Heart left ventricle (tissue), 16 donors: Measurements from ENCODE around the gene TPD52L1. TPM values are rescaled to one million over a fixed set of nuclear protein-coding genes. Genes with fewer than 3 reads are reported as not detected.
A peak's percentile ranks its signal among the peaks of the same experiment; 100 is the strongest.

Experiments
- ATAC-seq, 4 donors: fragments of 200-7000 bp; cut with Tn5 transposase; one replicate each; pipeline ENCODE4 v1.9.1; 2020 to 2022; ENCODE audit warnings: moderate library complexity in 4 of 4, mild to moderate bottlenecking in 3 of 4, moderate number of reproducible peaks in 1 of 4
- DNase-seq, 5 donors: peaks; one replicate each; pipeline ENCODE4 v3.0.0-alpha.2; 2020
- H3K27ac ChIP-seq, 12 donors: fragments of 200-600 bp; sonication (generic) in 4 of 12; one replicate each; pipeline versions ENCODE4 v1.5.0 to v1.8.0; 2016 to 2022; ENCODE audit warnings: mild to moderate bottlenecking in 2 of 12
- H3K27me3 ChIP-seq, 9 donors: fragments of 200-600 bp; sonication (generic) in 2 of 9; one replicate each; pipeline versions ENCODE4 v1.5.1 to v1.8.0; 2016 to 2022; ENCODE audit warnings: mild to moderate bottlenecking in 3 of 9
- H3K36me3 ChIP-seq, 9 donors: fragments of 200-600 bp; sonication (generic) in 2 of 9; one replicate each; pipeline versions ENCODE4 v1.5.0 to v1.8.0; 2018 to 2022; ENCODE audit warnings: mild to moderate bottlenecking in 2 of 9
- H3K4me1 ChIP-seq, 12 donors: fragments of 200-600 bp; sonication (generic) in 4 of 12; one replicate each; pipeline versions ENCODE4 v1.5.0 to v1.8.0; 2016 to 2022; ENCODE audit warnings: mild to moderate bottlenecking in 3 of 12
- H3K4me3 ChIP-seq, 12 donors: fragments of 200-600 bp; sonication (generic) in 4 of 12; one replicate each; pipeline versions ENCODE4 v1.5.0 to v1.8.0; 2017 to 2022; ENCODE audit warnings: mild to moderate bottlenecking in 9 of 12, moderate library complexity in 4 of 12
- H3K9me3 ChIP-seq, 12 donors: fragments of 200-600 bp; sonication (generic) in 4 of 12; one replicate each; pipeline versions ENCODE4 v1.5.0 to v1.8.0; 2016 to 2022; ENCODE audit warnings: mild to moderate bottlenecking in 1 of 12
- POLR2A ChIP-seq, 2 donors: fragments of 450-650 bp; IDR thresholded peaks; one replicate each; pipeline ENCODE4 v1.6.1; 2017; ENCODE audit warnings: antibody characterized with exemption in 2 of 2, mild to moderate bottlenecking in 2 of 2, moderate library complexity in 2 of 2
- WGBS, 4 donors: extraction: QIAGEN DNeasy Blood & Tissue Kit in 2 of 4; methylation state at CpG; one replicate each; pipeline versions ENCODE4 v1.1.5 to v1.1.7; 2013 to 2018; 5-methylcytosine and 5-hydroxymethylcytosine counted together
- intact Hi-C, 10 donors: fragments of 100-400 bp; cut with DNase I; formaldehyde crosslinking; loops; one replicate each; pipeline versions ENCODE4 v1.11.1 to v1.14.2; 2022
- polyA plus RNA-seq, 2 donors: library from polyadenylated mRNA; stranded (reverse); fragments of 200-250 nt; gene quantifications; one replicate each; pipeline ENCODE4 v1.2.3, GENCODE V29; 2013
- total RNA-seq, 9 donors: library from RNA; depleted of rRNA in 2 of 9; stranded (reverse); fragments of >200 nt in 2 of 9; fragmentation: NEBNext Ultra II Directional in 3 of 9; extraction: Animal tissue kit (Norgen Biotek cat#: 25700) in 3 of 9; gene quantifications; one replicate each; pipeline versions ENCODE4 v1.1.0 to v1.2.4, GENCODE V29; 2016 to 2023
- TF ChIP-seq, protein P1 (sequence below), 12 donors: fragments of 200-600 bp; sonication (generic) in 4 of 12; IDR thresholded peaks; one replicate each; pipeline versions ENCODE4 v1.5.0 to v1.8.0; 2018 to 2022; ENCODE audit warnings: antibody characterized with exemption in 12 of 12, mild to moderate bottlenecking in 5 of 12
- donor health status: ischemic (EF 13 %, LVEDD 7.1; RV severe dilation, severe dysfunction).
- donor health status: healthy with polysubstance abuse.
- donor health status: DM: no; HTN: yes; CAD: no.
- donor health status: DM: no; HTN: no; CAD: no.
- donor health status: ischemic (EF 25% LVEDD 6.9; RV normal size, moderate dysfunction).
- donor health status: ischemic (EF 25% LVEDD 5.7; RV mildly dilated, moderate dysfunction).
- donor health status: healthy.
- donor health status: DM: yes; HTN: yes; CAD: no.
- donor health status: ischemic (EF 35%, LVEDD 5.7; RV mildly dilated, moderate dysfunction).
- donor health status: nonischemic (EF 11% LVEDD 7.7; RV severe dilation, severe dysfunction).
- donor health status: DM: yes; HTN: yes; CAD: no.
- donor health status: PGD.
- donor health status: ischemic (EF 29% LVEDD 5.4; RV normal size, mild dysfunction).
- donor health status: nonischemic (EF 23%, LVEDD 6.1; RV moderate dilation, normal function).

Gene TPD52L1
- total and polyA plus RNA-seq, 11 donors: 13.0 to 146 (median 69.2) TPM

DNA sequence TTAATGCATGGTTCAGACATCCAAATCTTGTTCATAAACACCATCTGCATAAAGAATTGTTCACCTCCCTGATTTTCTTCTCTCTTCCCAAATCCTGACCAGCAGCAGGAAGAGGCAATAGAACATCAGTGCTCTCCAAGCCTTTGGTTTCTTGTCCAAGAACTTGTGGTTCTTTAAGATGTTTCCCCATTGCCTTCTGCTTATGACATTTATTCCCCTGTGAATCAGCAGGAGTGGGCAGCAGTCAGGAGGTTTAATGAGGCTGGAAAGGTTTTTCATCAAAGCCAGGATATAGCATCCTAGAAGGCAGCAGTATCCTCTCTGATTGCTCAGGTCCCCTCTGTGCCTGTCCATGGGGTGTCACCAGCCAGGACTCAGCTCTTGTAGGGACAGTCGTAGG is 142.9 kb downstream of the TPD52L1 start:
- Histone ChIP-seq H3K9me3 (no peaks in the 10 kb centered on the region), H3K36me3 (peaks cover 0 to 83% (median 64%) of the 10 kb centered on the region in 9 donors), H3K27me3 (no peaks in the 10 kb centered on the region), H3K4me1 (peaks cover 0 to 64% (median 39%) of the 10 kb centered on the region in 12 donors), H3K4me3 (no peak overlapping the region), H3K27ac (no peak overlapping the region)
- WGBS, 4 donors: 81 to 100% (median 87%) methylated on average over 1 of the region's 1 CpG
- intact Hi-C loops: loop anchor here in 5 of 10 donors (5.0 to 10.0 kb wide), 4 partner anchors 104 to 422 kb away; partner anchors contain the start of gene TPD52L1 (in 2 of the 5)
- no peak for ATAC-seq
- no peak for DNase-seq
- TF ChIP-seq, protein P1, sequence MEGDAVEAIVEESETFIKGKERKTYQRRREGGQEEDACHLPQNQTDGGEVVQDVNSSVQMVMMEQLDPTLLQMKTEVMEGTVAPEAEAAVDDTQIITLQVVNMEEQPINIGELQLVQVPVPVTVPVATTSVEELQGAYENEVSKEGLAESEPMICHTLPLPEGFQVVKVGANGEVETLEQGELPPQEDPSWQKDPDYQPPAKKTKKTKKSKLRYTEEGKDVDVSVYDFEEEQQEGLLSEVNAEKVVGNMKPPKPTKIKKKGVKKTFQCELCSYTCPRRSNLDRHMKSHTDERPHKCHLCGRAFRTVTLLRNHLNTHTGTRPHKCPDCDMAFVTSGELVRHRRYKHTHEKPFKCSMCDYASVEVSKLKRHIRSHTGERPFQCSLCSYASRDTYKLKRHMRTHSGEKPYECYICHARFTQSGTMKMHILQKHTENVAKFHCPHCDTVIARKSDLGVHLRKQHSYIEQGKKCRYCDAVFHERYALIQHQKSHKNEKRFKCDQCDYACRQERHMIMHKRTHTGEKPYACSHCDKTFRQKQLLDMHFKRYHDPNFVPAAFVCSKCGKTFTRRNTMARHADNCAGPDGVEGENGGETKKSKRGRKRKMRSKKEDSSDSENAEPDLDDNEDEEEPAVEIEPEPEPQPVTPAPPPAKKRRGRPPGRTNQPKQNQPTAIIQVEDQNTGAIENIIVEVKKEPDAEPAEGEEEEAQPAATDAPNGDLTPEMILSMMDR (IDR thresholded peaks at IDR 0.05): no peak
- TF ChIP-seq POLR2A (IDR thresholded peaks at IDR 0.05): no peak

DNA sequence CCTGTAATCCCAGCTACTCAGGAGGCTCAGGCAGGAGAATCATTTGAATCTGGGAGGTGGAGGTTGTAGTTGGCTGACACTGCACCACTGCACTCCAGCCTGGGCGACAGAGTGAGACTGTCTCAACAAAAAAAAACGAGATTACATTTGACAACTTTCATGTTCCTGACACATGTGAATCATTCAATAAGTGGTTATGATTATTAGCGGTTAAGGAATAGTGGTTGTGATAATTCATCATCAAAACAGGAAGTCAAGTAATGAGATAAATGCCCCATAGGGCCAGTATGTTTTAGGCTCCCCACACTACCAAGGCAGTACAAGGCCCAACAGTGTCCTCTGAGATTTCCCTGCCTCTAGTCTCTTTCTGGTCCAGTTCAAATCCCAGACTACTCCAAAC is 145.7 kb downstream of the TPD52L1 start:
- Histone ChIP-seq H3K4me3 (no peak overlapping the region), H3K27ac (no peak overlapping the region), H3K27me3 (no peaks in the 10 kb centered on the region), H3K9me3 (no peaks in the 10 kb centered on the region), H3K4me1 (peaks cover 0 to 50% (median 36%) of the 10 kb centered on the region in 12 donors), H3K36me3 (peaks cover 0 to 58% (median 44%) of the 10 kb centered on the region in 9 donors)
- WGBS, 4 donors: 79 to 92% (median 85%) methylated on average over 3 of the region's 3 CpGs
- TF ChIP-seq POLR2A (IDR thresholded peaks at IDR 0.05): no peak
- TF ChIP-seq, protein P1 (IDR thresholded peaks at IDR 0.05): no peak
- DNase-seq: no peak
- intact Hi-C loops: loop anchor here in 5 of 10 donors (5.0 to 10.0 kb wide), 4 partner anchors 107 to 424 kb away; partner anchors contain the start of gene TPD52L1 (in 2 of the 5)
- ATAC-seq: no peak

DNA sequence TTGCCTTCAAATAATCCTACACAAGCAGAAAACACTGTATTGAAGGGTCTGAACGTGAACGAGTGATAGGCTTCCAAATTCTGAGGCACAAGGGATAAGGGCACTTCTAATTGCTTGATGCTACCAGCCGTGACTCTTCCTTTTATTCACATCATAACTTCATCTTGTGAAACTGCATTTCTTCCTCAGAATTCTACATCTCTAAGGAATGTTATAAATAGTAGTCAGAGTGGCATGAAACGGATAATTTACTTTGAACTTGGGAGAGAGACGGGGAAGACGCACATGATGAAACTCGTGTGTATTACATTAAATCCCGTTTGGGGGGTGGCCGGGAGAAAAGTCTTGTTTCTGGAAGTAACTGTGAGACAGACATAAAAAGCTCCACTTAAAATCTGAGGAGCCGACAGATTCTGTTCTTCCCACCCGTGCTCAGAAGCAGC is 147.4 kb downstream of the TPD52L1 start:
- peak overlapping the region; percentile 46 to 84 (median 74) for H3K4me3 ChIP-seq
- DNase-seq: no peak
- H3K36me3 ChIP-seq: peaks cover 0 to 43% (median 37%) of the 10 kb centered on the region in 9 donors
- H3K27ac ChIP-seq: peak overlapping the region; percentile 83 to 97 (median 92)
- no peak for TF ChIP-seq POLR2A (IDR thresholded peaks at IDR 0.05)
- TF ChIP-seq, protein P1 (IDR thresholded peaks at IDR 0.05): no peak
- ATAC-seq: no peak
- peaks cover 0 to 8% (median 0%) of the 10 kb centered on the region in 12 donors for H3K9me3 ChIP-seq
- intact Hi-C loops: loop anchor here in 8 of 10 donors (1.0 to 10.0 kb wide), 9 partner anchors 98 to 684 kb away; partner anchors contain the start of genes TPD52L1 (in 6 of the 8), HINT3 (in 2 of the 8), RNF217 (in 1 of the 8) and TRMT11 (in 1 of the 8)
- 5 to 7% (median 6%) methylated on average over 11 of the region's 11 CpGs for WGBS, 4 donors
- H3K4me1 ChIP-seq: peaks cover 0 to 35% (median 22%) of the 10 kb centered on the region in 12 donors
- no peaks in the 10 kb centered on the region for H3K27me3 ChIP-seq
